HepG2 (cell line): ENCODE results near the gene CAVIN1. TPM values are rescaled to one million over a fixed set of nuclear protein-coding genes. Genes with fewer than 3 reads are reported as not detected.

Source experiments
- ARID4A ChIP-seq: sonication (generic); formaldehyde crosslinking; IDR thresholded peaks from 2 replicates; pipeline ENCODE4 v1.5.0; 2020; ENCODE audit warnings: mild to moderate bottlenecking, missing genetic modification reagents, borderline replicate concordance
- ATF3 ChIP-seq: sonication (generic); formaldehyde crosslinking; IDR thresholded peaks from 2 replicates; pipeline ENCODE4 v1.4.0; 2020; ENCODE audit warnings: missing genetic modification reagents
- ATF7-NPFF ChIP-seq: sonication (generic); formaldehyde crosslinking; IDR thresholded peaks from 2 replicates; pipeline ENCODE4 v1.8.1; 2023; ENCODE audit warnings: mild to moderate bottlenecking, low read depth, missing genetic modification reagents, moderate library complexity
- CREM ChIP-seq, 2 experiments: sonication (generic) in 1 of 2; formaldehyde crosslinking in 1 of 2; IDR thresholded peaks; 2 replicates each; pipeline versions ENCODE4 v1.4.0 to v1.6.1; 2016 to 2020; ENCODE audit warnings: antibody characterized with exemption in 1 of 2, mild to moderate bottlenecking in 1 of 2, missing genetic modification reagents in 1 of 2
- CTCF ChIP-seq: sonication (generic); formaldehyde crosslinking; IDR thresholded peaks from 2 replicates; pipeline ENCODE4 v1.5.0; 2020; ENCODE audit warnings: mild to moderate bottlenecking, missing genetic modification reagents, moderate library complexity
- DR1 ChIP-seq: sonication (generic); formaldehyde crosslinking; IDR thresholded peaks from 2 replicates; pipeline ENCODE4 v1.8.0; 2021; ENCODE audit warnings: mild to moderate bottlenecking, missing genetic modification reagents, inconsistent platforms
- ETS1 ChIP-seq: sonication (generic); formaldehyde crosslinking; IDR thresholded peaks from 2 replicates; pipeline ENCODE4 v1.4.0; 2020; ENCODE audit warnings: missing genetic modification reagents
- HOXA9 ChIP-seq: sonication (generic); formaldehyde crosslinking; IDR thresholded peaks from 2 replicates; pipeline ENCODE4 v1.8.1; 2022; ENCODE audit warnings: missing genetic modification reagents, mild to moderate bottlenecking, moderate library complexity, borderline replicate concordance
- KAT2B ChIP-seq: fragments of 150-350 bp; IDR thresholded peaks from 2 replicates; pipeline ENCODE4 v1.6.1; 2014; ENCODE audit warnings: low read depth, low read length, borderline replicate concordance
- MAFG ChIP-seq: sonication (generic); formaldehyde crosslinking; IDR thresholded peaks from 2 replicates; pipeline ENCODE4 v1.5.1; 2020; ENCODE audit warnings: mild to moderate bottlenecking, missing genetic modification reagents
- POLR2A ChIP-seq, 2 experiments: IDR thresholded peaks; 2 replicates each; pipeline ENCODE4 v1.6.1; 2011; ENCODE audit warnings: low read depth in 2 of 2, low read length in 2 of 2, mild to moderate bottlenecking in 1 of 2, moderate library complexity in 1 of 2; ENCODE audit not compliant: insufficient read depth in 1 of 2
- RAD21 ChIP-seq: fragments of 450-650 bp; formaldehyde crosslinking; IDR thresholded peaks from 2 replicates; pipeline ENCODE4 v1.5.0; 2020; ENCODE audit warnings: mild to moderate bottlenecking
- SAFB2 ChIP-seq: sonication (generic); formaldehyde crosslinking; IDR thresholded peaks from 2 replicates; pipeline ENCODE4 v1.5.1; 2020; ENCODE audit warnings: missing genetic modification reagents, low read depth, mild to moderate bottlenecking, borderline replicate concordance
- SMC3 ChIP-seq: IDR thresholded peaks from 2 replicates; pipeline ENCODE4 v1.6.1; 2011; ENCODE audit warnings: low read length, improper control_type of control experiment
- SNRNP70 ChIP-seq: fragments of 200-400 bp; formaldehyde crosslinking; IDR thresholded peaks from 2 replicates; pipeline ENCODE4 v1.6.1; 2017; ENCODE audit warnings: mild to moderate bottlenecking, low read depth, low read length, moderate library complexity
- STAG1 ChIP-seq: sonication (generic); formaldehyde crosslinking; IDR thresholded peaks from 2 replicates; pipeline ENCODE4 v1.4.0; 2020; ENCODE audit warnings: missing genetic modification reagents
- TBL1XR1 ChIP-seq: fragments of 150-350 bp; IDR thresholded peaks from 2 replicates; pipeline ENCODE4 v1.6.1; 2014; ENCODE audit warnings: borderline replicate concordance, low read length; ENCODE audit not compliant: partially characterized antibody
- THYN1 ChIP-seq: sonication (generic); formaldehyde crosslinking; IDR thresholded peaks from 2 replicates; pipeline ENCODE4 v1.8.1; 2023; ENCODE audit warnings: low read depth, mild to moderate bottlenecking, moderate library complexity, missing genetic modification reagents, borderline replicate concordance
- ZBTB10 ChIP-seq: sonication (generic); formaldehyde crosslinking; IDR thresholded peaks from 2 replicates; pipeline ENCODE4 v1.4.0; 2020; ENCODE audit warnings: missing genetic modification reagents, borderline replicate concordance
- ZNF644 ChIP-seq: IDR thresholded peaks from 2 replicates; pipeline ENCODE4 v1.6.1; 2016; ENCODE audit warnings: low read depth
- ZNF713 ChIP-seq: sonication (generic); formaldehyde crosslinking; IDR thresholded peaks from 2 replicates; pipeline ENCODE4 v1.4.0; 2020; ENCODE audit warnings: mild to moderate bottlenecking, missing genetic modification reagents
- polyA plus RNA-seq, 8 experiments: library from polyadenylated mRNA; depleted of rRNA in 3 of 8; stranded (reverse) in 7 of 8; unstranded in 1 of 8; fragments of >200 nt; fragmentation: Illumina TruSeq in 4 of 8; extraction: Trizol in 4 of 8; gene quantifications; 2 replicates each; pipeline versions ENCODE4 v1.2.1 to v1.2.3, GENCODE V29; 2011 to 2016; ENCODE audit warnings: low read depth in 4 of 8, missing spikeins in 1 of 8, mixed read lengths in 1 of 8; ENCODE audit not compliant: insufficient read depth in 1 of 8
- total RNA-seq, 5 experiments: library from RNA; depleted of rRNA; stranded (reverse); fragments of >200 nt; fragmentation: Illumina TruSeq; extraction: Trizol; gene quantifications; 2 replicates each; pipeline ENCODE4 v1.2.3, GENCODE V29; 2016; ENCODE audit warnings: low read depth in 1 of 5

CAVIN1 gene
- total and polyA plus RNA-seq, 2 of the 13 experiments (the other 11 are each of a cell fraction or from before 2014, with no cell fraction given), result 15.9 to 25.5 TPM

GRCh38 chr17:42403150-42403549, 19.9 kb downstream of the CAVIN1 start (continued):
- TF ChIP-seq CTCF (peak; percentile 68), SAFB2 (no peak), ZNF644 (CRISPR knock-in tag) (no peak), MAFG (CRISPR knock-in tag) (no peak), ATF3 (CRISPR knock-in tag) (no peak), POLR2A (IDR thresholded peaks at IDR 0.05; ENCODE audit: insufficient read depth in 1 of 2, low read depth in 2 of 2, low read length in 2 of 2) (no peak), ETS1 (CRISPR knock-in tag) (no peak), DR1 (CRISPR knock-in tag) (no peak), STAG1 (peak; percentile 75), SMC3 (peak; percentile 28; the same call in 1 of the 2 replicates), RAD21 (CRISPR knock-in tag) (peak; percentile 30; the same call in 1 of the 2 replicates), CREM (IDR thresholded peaks at IDR 0.05) (no peak), CREM (CRISPR knock-in tag; IDR thresholded peaks at IDR 0.05) (no peak), KAT2B (no peak), ATF7-NPFF (CRISPR knock-in tag) (no peak), THYN1 (CRISPR knock-in tag) (no peak), SNRNP70 (no peak), ZNF713 (CRISPR knock-in tag) (no peak), ARID4A (CRISPR knock-in tag) (no peak), HOXA9 (CRISPR knock-in tag) (no peak), ZBTB10 (no peak), TBL1XR1 (no peak)
